Lung (tissue), 12 donors: Measurements from ENCODE around the gene CAND2. TPM values are rescaled to one million over a fixed set of nuclear protein-coding genes. Genes with fewer than 3 reads are reported as not detected.
A peak's percentile ranks its signal among the peaks of the same experiment; 100 is the strongest.

Experiments
- ATAC-seq: fragments of 200-7000 bp; cut with Tn5 transposase; one replicate; pipeline ENCODE4 v1.9.1; 2020; ENCODE audit warnings: moderate number of reproducible peaks; ENCODE audit not compliant: insufficient read depth, low FRiP score
- DNase-seq, 3 donors: peaks; one replicate each; pipeline ENCODE4 v3.0.0-alpha.2; 2013 to 2017
- H3K27ac ChIP-seq, 2 donors: one replicate each; pipeline ENCODE4 v1.5.1; 2013; ENCODE audit warnings: mild to moderate bottlenecking in 2 of 2, moderate library complexity in 2 of 2, control low read depth in 1 of 2, inconsistent platforms in 1 of 2, low read depth in 1 of 2, low read length in 1 of 2
- H3K27me3 ChIP-seq, 3 donors: one replicate each; pipeline ENCODE4 v1.5.1; 2013; ENCODE audit warnings: low read length in 2 of 3; ENCODE audit not compliant: control insufficient read depth in 3 of 3, insufficient read depth in 3 of 3
- H3K36me3 ChIP-seq, 4 donors: one replicate each; pipeline ENCODE4 v1.5.1; 2013; ENCODE audit warnings: low read length in 4 of 4, mild to moderate bottlenecking in 1 of 4, moderate library complexity in 1 of 4; ENCODE audit not compliant: control insufficient read depth in 4 of 4, insufficient read depth in 4 of 4
- H3K4me1 ChIP-seq, 5 donors: one replicate each; pipeline ENCODE4 v1.5.1; 2013; ENCODE audit warnings: low read length in 5 of 5, mild to moderate bottlenecking in 2 of 5, moderate library complexity in 1 of 5; ENCODE audit not compliant: control insufficient read depth in 5 of 5, insufficient read depth in 5 of 5
- H3K4me3 ChIP-seq: one replicate; pipeline ENCODE4 v1.5.1; 2013; ENCODE audit warnings: mild to moderate bottlenecking, control low read depth, moderate library complexity
- H3K9ac ChIP-seq, 2 donors: one replicate each; pipeline ENCODE4 v1.5.1; 2013; ENCODE audit warnings: low read length in 2 of 2, control low read depth in 1 of 2; ENCODE audit not compliant: insufficient read depth in 1 of 2
- H3K9me3 ChIP-seq, 4 donors: one replicate each; pipeline ENCODE4 v1.5.1; 2013; ENCODE audit warnings: low read length in 3 of 4, mild to moderate bottlenecking in 1 of 4, moderate library complexity in 1 of 4; ENCODE audit not compliant: control insufficient read depth in 4 of 4, insufficient read depth in 3 of 4
- CTCF ChIP-seq: IDR thresholded peaks from 2 replicates; pipeline ENCODE4 v1.5.1; 2012; ENCODE audit warnings: mild to moderate bottlenecking; ENCODE audit errors: control extremely low read depth, extremely low read depth
- WGBS, 2 donors: extraction: QIAGEN DNeasy Blood & Tissue Kit; methylation state at CpG; one replicate each; pipeline ENCODE4 v1.1.7; 2013; 5-methylcytosine and 5-hydroxymethylcytosine counted together
- polyA plus RNA-seq, 2 donors: library from polyadenylated mRNA; stranded (reverse); fragments of 200-250 nt; gene quantifications; one replicate each; pipeline ENCODE4 v1.2.1, GENCODE V29; 2013
- total RNA-seq, 2 donors: library from RNA; depleted of rRNA in 1 of 2; stranded (reverse); fragments of >200 nt in 1 of 2; gene quantifications; one replicate each; pipeline ENCODE4 v1.2.1, GENCODE V29; 2014 to 2021
- donor health status: control.
- donor health status: control.
- donor health status: Bipolar disorder and iron deficiency.
- donor health status: healthy.
- donor health status: DM: yes; HTN: yes; CAD: no.

CAND2 gene
- total and polyA plus RNA-seq, 4 donors: 1.0 to 5.9 (median 3.6) TPM

DNA sequence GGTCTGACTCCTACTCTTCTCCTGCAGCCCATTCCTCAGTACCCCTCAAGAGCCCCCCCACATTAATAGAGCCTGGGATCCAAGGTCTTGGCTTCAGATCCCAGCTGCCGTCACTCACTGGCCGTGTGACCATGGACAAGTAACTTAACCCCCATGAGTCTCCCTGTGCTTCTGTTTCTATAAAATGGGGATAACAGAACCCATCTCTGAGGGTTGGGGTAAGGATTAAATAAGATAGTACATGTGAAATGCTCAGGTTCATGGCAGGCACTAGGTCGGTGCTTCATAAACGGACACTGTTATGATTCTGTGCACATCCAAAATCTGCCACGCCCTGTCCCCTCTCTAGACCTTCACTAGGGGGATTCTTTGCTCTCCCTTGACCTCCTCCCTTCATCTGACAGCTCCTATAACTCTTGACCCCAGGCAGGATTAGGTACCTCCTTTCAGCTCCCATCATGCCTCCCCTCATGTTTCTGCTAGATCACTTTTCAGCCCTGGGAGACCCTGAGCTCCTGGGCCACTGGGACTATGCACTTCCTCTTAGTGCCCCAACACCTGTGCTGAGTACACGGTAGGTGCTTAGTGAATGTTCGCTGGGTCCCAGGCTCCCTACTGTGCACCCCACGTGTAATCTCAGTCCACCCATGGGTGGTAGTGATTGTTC lies 1.5 kb downstream of the CAND2 start:
- no peak for TF ChIP-seq CTCF
- H3K4me1 ChIP-seq: peaks cover 0 to 4% (median 0%) of the 10 kb centered on the region in 5 donors
- no peaks in the 10 kb centered on the region for H3K9me3 ChIP-seq
- H3K27ac ChIP-seq: peak overlapping the region in 1 of 2 donors; percentile 68
- H3K9ac ChIP-seq: no peak overlapping the region
- no peaks in the 10 kb centered on the region for H3K27me3 ChIP-seq
- no peak for DNase-seq
- no peak overlapping the region for H3K4me3 ChIP-seq
- H3K36me3 ChIP-seq: no peaks in the 10 kb centered on the region
- ATAC-seq: no peak
- WGBS, 2 donors: 73 to 74% methylated on average over 8 of the region's 8 CpGs

- WGBS, 2 donors: 72 to 78% methylated on average over 12 of the region's 12 CpGs
- Histone ChIP-seq H3K4me3 (no peak overlapping the region), H3K27me3 (no peaks in the 10 kb centered on the region), H3K4me1 (peaks cover 0 to 4% (median 0%) of the 10 kb centered on the region in 5 donors), H3K36me3 (peaks cover 0 to under 1% (median 0%) of the 10 kb centered on the region in 4 donors), H3K27ac (peak overlapping the region; percentile 8 to 68), H3K9me3 (no peaks in the 10 kb centered on the region), H3K9ac (no peak overlapping the region)
- ATAC-seq (no peak), DNase-seq (no peak)
- no peak for TF ChIP-seq CTCF
These were observed 2.2 kb downstream of the CAND2 start for GRCh38 chr3:12798559-12799179.

- no peak for ATAC-seq
- Histone ChIP-seq H3K36me3 (peaks cover 2 to 7% (median 2%) of the 10 kb centered on the region in 4 donors), H3K4me3 (no peak overlapping the region), H3K9ac (no peak overlapping the region), H3K27me3 (no peaks in the 10 kb centered on the region), H3K27ac (no peak overlapping the region), H3K4me1 (peaks cover 0 to 4% (median 0%) of the 10 kb centered on the region in 5 donors), H3K9me3 (no peaks in the 10 kb centered on the region)
- 89 to 91% methylated on average over 7 of the region's 7 CpGs for WGBS, 2 donors
- DNase-seq: no peak
- no peak for TF ChIP-seq CTCF
These were observed 3.3 kb downstream of the CAND2 start for GRCh38 chr3:12799525-12800440.
